GM18508 (cell line): ENCODE measurements around the gene POLD1.
"Not testable (repeated sequence)": the region's sequence is repeated elsewhere in the genome, so short reads cannot be mapped to it uniquely, and the experiment has no call there.

Experiments
- ATAC-seq: cut with Tn5 transposase; IDR thresholded peaks from one replicate; pipeline ENCODE4 v1.9.1; 2021; ENCODE audit warnings: moderate number of reproducible peaks; ENCODE audit not compliant: insufficient read depth, unreplicated experiment

Gene POLD1

DNA sequence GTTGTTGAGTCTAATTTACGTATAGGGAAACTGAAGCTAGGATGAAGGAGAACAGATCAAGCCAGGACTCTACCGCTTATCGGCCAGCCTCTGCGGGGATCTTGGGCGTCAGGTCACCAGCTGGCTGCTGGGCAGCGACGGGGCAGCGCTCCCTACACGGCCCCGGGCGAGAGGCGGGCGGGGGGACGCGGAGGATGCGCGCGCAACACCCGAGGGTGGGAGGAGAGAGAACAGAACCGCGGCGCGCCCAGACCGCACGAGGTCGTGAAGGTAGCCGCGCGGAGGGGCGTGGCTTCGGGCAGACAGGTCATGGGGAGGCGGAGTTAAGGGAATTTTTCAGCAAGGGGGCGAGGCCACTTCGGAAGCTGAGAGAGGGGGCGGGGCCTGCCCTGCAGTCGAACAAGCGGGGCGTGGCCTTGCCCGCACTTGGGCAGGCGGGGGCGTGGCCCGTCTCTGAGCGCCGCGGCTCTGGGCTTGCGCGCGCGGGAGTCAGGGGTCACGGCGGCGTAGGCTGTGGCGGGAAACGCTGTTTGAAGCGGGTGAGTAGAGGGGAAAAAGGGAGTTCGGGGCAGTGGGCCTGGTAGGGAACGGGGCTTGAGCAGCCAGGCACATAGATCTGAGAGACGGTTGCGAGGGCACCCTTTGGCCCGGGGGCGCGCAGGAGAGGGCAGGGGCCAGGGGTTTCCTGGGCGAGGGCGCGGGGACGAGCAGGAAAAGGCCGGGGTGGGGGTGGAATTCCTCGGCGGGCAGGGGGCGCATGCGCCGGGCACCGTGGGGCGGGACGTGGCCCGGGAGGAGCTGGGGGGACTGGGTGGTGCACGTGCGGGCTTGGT, at the start of gene POLD1:
TSS of gene POLD1 (plus strand) at position 496 of the 833 bp plus-strand sequence. CDS start 14,505 bp downstream, outside the sequence.
- ATAC-seq, result no peak

DNA sequence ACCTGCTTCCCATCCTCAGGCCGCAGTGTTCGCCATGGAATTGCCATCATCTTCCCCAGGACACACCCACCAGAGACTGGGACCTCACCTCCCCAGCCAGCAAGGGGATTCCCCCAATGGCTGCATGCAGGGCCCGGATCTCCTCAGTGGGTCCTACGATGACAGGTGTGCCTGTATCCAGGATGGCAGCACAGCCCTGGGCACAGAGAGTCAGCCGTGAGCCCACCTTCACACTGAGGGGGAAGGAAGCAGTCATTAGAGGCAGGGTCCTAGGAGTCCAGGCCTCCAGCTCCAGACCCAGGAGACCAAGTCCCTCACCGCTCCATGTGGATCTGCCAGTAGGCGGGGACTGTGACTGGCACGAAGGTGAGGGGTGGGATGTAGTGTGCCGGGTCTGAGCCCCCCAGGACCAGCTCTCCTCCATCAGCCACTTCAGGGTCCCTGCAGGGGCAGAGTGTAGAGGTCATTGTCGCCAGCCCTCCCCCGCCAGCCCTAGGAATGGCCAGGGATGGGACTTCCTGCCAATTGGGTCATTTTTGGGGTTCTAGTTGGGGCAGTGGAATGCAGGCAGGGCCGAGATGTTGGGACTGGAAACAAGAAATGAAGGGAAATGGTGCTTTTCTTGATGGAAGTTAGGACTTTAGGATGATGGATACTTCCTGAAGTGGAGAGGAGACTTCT, 49.3 kb upstream of the POLD1 start:
- no peak for ATAC-seq

DNA sequence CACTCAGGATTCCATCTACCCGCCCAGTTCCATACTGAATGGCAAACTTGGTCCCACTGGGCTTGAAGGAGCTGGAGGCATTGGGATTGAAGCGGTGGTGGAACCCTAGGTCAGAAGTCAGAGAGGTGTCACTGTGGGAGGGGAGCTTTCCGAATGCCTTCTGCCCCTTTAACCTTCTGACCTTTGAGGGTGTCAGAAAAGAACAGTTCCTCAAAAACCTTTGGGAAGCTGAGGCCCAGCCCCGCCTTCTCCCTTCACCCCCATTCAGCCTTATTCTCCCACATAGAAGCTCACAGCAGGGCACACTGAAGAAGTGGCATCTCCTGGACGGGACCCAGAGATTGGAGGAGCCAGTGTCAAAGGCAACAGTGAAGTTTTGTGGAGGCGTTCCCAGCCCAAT, 47.1 kb upstream of the POLD1 start:
- ATAC-seq, result not testable (repeated sequence)

DNA sequence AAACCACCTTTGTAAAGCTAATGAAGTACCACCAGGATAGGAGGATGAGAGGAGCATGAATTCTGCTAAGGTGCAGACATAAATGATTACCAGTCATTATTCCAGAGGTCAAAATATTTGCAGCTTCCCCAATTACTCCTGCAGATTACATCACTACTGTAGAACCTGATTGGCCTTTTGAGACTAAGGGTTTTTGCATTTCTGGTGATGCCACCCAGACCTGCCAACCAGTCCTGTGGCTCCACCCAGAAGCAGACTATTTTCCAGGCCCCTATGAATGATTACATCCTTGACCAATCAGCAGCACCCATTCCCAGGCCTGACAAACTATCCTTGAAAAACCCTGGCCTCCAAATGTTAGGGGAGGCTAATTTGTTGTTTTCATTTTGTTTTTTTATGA, 43.8 kb upstream of the POLD1 start:
- ATAC-seq, result no peak

DNA sequence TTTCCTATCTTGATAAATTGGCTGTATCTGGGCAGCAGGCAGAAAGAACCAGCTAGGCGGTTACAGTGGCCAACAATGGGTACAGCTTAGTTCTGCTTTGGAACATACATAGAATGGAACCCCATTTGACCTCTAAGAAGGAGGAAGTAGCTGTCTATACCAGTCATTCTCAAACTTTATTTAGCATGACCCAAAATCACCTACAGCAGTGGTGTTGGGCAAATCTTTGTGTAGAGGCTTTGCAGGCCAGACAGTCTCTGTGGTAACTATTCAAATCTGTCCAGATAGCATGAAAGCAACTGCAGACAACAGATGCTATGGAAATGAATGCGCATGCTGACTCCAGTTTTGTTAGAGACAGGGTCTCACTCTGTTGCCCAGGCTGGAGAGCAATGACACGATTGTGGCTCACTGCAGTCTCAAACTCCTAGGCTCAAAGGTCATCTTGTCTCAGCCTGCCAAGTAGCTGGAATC, 43.0 kb upstream of the POLD1 start:
- no peak for ATAC-seq

DNA sequence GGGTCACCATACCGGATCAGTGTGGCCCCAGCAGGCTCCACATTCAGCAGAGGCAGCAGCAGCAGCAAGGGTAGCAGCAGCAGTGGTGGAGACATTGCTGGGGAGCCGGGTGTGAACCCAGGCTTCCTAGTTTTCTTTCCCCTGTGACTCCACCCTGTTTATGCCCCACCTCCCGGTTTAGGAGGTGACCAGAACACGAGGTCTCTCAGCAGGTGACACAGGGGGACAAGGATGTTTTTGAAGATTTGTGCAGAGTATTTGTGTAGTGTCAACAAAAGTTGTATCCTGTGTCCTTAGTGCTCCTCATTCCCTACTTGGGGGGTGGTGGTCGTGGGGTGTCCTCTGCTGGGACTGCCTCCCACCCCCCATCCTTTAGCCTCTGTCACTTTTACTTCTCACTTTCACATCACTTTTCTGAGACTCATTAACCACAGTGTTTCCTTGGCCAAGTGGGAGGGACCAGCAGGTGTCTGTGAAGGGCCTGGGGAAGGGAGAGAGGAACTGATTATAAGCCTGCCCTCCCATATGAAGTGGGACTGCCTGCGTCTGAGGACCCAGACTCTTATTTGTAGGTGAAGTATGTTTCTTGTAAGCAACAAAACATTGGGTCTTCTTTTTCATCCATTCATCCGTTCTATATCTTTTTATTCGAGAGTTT, 39.4 kb upstream of the POLD1 start:
- ATAC-seq, result no peak

DNA sequence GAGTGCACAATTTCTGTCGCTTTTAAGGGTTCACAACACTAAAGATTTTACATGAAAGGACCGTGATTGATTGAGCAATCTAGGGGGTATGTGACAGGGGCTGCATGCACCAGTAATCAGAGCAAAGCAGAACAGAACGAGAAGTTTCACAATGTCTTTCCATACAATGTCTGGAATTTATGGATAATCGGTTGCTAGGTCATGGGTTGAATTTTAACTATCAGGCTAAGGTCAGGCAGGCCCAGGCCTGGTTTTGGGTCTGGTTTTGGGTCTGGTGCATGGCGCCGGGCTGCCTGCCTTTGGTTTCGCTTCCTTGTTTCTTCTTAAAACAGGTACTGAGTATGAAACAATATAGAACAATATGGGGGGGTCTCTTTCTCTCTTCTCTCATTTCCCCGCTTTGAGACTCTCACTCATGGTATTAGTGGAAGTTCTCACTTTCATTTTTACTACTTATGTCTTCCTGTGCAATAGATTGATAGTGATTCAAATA, 37.0 kb upstream of the POLD1 start:
- not testable (repeated sequence) for ATAC-seq

DNA sequence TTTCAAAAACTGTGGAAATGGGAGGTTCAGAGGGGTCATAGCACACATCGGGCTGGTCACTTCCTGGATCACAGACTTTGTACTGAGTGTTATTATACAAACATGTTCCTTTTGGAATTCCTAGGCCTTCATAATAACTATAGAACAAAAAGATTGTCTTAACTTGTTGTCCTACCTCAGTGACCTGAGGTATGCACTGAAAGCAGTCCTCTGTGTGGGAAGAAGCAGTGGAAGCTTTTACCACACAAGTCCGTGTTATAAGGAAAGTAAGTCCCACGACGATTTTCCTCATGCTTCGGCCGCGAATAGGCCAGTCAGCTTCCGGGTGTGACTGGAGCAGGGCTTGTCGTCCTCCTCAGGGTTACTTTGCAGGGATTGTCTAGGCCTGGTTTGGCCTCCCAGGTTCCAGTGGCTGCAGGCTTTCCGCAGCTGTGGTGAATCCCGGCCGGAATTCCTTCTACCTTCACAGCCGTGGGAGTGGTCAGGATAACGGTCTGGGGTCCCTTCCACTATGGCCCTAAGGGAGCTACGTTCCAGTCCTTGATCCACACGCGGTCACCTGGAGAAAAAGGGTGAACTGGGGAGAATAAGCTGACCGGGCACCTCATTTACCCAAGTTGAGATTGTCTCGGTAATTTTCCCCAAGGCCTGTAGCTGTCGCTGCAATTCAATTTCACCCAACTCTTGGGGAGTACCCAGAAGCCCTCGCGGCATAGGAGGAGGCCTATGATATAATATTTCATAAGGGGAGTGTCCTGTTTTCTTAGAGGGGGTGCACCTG, 34.7 kb upstream of the POLD1 start:
- no peak for ATAC-seq

DNA sequence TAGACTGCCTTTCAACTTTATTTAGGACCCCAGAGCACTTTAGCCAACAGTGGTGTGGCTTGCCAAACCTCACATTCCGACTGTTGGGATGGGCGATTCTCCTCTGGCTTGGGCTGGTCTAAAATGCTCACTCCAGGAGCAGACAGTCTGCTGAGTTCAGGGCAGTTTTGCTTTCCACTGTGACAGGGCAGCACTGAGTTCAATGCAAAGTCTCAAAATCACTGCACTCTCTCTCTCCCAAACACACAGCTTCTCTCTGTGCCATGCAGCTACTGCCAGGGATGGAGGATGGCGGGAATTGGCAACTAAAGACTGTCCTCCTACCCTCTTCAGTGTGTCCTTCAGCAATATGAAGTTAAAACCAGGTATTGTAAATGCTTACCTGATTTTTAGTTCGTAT, 31.9 kb upstream of the POLD1 start:
- no peak for ATAC-seq

DNA sequence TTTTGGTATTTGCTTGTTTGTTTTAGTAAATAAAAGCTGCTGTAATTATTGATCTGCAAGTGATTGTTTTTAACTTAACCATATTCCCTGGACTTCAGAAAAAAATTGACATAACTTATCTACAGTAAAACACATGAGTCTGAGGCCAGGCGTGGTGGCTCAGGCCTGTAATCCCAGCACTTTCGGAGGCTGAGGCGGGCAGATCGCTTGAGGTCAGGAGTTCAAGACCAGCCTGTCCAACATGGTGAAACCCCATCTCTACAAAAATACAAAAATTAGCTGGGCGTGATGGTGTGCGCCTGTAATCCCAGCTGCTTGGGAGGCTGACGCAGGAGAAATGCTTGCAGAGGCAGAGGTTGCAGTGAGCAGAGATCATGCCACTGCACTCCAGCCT, 30.7 kb upstream of the POLD1 start:
- ATAC-seq, result not testable (repeated sequence)

DNA sequence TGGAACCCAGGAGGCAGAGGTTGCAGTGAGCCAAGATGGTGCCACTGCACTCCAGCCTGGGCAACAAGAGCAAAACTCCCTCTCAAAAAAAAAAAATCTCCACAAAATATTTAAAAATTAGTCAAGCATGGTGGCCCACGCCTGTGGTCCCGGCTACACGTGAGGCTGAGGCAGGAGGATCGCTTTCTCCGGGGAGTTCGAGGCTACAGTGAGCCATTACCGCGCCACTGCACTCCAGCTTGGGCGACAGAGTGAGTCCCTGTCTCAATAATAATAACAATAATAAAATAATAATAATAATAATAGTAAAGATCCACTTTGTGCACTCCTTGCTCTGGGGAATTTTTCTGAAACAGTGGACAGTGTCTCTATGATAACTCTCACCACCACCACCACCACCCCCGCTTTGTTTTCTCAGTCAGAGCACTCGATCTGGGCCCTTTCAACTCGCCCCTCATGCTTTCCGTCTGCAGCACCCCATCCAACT, 27.4 kb upstream of the POLD1 start:
- ATAC-seq, result no peak

DNA sequence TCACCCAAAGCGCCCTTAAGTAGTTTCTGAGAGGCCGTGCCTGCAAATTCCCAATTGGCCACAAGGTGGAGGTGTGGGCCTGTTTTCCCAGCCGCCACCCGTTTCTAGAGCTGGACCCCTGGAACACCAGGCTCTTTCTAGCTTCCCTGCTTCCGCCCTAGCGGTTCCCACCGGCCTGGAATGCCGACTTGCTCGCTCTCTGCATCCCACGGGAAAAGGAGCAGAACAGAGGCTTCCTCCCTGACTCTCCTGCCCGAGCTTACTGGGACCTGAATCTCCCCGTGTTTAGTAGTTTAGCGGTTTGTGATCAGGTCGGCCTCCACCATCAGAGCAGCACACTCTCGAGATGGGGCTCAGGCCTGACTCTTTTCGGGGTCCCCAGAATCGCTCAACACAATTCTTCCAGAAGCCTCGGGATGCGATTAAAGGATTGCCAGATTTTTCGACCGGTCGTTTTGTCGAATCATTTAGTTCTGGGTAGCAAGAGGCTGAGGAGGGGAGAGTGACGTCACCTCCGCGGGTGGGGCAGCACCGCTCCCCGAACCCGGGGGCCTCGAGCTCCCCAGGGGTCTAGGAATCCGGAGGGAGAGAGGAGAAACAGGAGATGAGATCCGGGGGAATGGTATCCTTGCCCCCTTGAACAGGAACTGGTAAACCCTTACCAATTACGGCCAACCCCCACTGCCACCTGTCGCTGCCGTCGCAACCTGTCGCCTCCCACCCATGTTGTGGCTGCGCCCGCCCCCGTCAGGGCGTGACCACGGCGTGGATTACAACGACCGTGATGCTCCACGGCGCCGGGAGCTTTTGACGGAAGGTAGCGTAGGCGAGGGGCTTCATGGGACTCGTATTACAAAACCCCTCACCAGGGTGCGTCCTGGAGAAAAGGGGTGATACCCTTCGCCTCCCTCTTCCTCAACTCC, 26.7 kb upstream of the POLD1 start:
- ATAC-seq, result no peak

DNA sequence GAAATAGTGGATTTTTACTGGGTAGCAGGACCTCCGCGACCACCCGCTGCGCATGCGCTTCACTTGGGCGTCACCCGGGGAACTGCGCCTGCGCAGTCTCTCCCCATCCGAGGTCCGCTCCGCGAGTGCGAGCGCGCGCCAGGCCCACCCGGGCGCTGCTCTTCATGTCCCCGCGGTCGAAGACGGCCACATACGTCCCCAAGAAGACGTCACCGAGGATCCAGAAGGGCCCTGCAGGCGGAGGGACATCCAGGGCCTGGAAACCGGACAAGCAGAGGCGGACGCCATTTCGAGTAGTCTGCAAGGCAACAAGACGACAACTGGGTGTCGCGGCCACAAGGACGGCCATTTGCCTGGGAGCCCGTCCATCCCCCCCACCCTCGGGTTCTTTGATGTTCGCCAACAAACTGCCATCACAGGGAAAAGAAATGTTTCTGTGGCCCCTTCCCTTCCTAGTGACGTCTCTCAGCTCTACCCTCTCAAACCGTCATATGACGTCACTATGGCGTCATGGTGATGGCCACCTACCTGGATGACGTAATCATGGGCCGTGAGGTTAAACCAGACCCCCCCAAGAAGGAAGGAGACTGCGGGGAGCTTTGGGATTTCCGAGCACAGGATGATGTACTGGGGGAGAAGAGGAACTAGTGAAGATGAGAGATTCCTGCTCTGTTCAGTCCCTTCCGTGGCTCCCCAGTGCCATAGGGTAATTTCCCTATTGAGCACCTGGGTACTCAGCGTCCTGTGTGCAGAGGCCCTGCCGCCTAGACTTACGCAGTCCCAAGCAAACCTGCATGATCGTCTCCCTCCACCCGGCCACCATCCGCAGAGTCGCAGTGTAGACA, 25.4 kb upstream of the POLD1 start:
- ATAC-seq, result no peak

DNA sequence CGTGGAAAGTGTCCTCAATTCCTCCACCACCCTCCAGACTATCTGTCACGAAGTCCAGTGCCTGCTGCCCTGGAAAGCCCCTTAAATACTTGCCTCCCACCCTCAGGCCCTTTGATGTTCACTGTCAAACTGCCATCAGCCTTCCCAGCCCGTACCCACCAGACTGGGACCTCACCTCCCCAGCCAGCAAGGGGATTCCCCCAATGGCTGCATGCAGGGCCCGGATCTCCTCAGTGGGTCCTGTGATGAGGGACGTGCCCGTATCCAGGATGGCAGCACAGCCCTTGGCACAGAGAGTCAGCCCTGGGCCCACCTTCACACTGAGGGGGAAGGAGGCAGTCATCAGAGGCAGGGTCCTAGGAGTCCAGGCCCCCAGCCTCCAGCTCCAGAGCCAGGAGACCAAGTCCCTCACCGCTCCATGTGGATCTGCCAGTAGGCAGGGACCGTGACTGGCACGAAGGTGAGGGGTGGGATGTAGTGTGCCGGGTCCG, 24.8 kb upstream of the POLD1 start:
- ATAC-seq, result no peak

DNA sequence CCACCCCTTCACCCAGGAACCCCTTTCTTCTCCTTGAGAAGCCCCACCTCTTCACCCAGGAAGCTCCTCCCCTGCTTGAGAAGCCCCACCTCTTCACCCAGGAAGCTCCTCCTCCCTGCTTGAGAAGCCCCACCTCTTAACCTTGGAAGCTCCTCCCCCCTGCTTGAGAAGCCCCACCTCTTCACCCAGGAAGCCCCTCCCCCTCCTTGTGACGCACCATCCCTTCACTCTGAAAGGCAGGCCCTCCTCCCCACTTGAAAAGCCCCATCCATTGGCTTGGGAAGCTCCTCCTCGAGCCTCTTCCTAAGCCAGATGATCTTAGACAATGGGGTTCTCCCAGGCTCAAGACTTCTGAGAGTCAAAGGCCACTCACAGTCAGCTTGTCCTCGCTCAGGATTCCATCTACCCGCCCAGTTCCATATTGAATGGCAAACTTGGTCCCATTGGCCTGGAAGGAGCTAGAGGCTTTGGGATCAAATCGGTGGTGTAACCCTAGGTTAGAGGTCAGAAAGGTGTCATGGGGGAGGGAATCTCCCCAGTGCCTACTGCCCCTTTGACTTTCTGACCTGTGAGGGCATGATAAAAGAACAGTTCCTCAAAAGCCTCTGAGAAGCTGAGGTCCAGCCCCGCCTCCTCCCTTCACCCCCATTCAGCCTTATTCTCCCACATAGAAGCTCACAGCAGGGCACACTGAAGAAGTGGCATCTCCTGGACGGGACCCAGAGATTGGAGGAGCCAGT, 22.7 kb upstream of the POLD1 start:
- no peak for ATAC-seq

DNA sequence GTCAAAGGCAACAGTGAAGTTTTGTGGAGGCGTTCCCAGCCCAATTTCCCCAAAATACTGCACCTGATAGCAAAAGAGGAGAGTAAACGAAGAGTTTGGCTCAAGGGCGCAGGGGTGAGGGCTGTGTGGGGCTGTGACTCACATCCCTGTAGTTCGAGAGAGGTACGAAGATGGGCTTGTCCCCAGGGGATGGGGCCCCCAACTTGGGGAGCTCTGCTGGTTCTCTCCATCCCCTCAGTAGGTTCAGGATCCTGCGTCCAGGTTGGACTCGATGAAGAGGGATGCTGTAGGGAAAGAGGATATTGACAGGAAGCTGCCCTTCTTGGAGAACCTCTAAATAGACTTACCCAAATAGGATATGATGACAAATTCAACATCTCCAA, 22.1 kb upstream of the POLD1 start:
- no peak for ATAC-seq

DNA sequence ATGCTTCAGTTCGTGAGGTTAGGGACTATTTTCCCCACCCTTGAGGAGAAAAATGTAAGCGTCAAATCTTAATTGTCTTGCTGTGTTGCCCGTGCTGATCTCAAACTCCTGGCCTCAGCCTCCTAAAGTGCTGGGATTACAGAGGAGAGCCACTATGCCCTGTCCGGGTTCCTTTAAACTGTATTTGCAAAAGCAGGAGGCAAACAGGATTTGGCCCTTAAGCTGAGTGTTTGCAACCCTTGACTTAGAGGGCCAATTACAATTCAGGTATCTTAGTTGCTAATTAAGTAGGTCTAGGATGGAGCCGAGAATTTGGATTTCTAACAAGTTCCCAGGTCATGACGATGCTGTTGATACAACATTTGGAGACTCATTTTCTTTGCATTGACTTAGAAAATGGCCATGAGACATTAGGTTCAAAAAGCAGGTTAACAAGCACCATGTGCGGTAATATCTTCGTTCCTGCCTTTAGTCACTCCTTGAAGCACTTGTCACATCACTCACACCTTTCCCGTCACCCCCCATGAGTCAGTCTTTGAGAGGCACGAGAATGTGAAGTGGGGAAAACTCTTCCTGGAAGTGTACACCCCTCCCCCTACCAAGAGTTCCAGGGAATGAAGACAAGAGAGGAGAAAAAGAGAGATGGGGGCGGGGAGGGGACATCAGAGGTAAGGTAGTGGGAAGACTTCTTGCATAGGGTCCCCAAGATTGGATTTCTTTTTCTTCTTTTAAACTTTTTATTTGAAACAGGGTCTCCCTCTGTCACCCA, 21.3 kb upstream of the POLD1 start:
- no peak for ATAC-seq
